Measurements from ENCODE around the gene GFRA1. TPM values are rescaled to one million over a fixed set of nuclear protein-coding genes. Genes with fewer than 3 reads are reported as not detected.

GFRA1 gene
- total RNA-seq, 2 experiments from 2014 or later = not detected

- Mint-ChIP-seq H3K27me3 (no peaks in the 10 kb centered on the region), H3K4me3 (no peak overlapping the region), H3K36me3 (ENCODE audit: low read depth) (no peaks in the 10 kb centered on the region), H3K27ac (no peak overlapping the region), H3K4me1 (ENCODE audit: low read depth) (peaks cover 19% of the 10 kb centered on the region), H3K9me3 (no peaks in the 10 kb centered on the region)
- ChIA-PET POLR2A (no interaction called here), CTCF (no interaction called here)
- no peak for TF ChIP-seq CTCF (IDR thresholded peaks at IDR 0.05)
- intact Hi-C loops (cut with micrococcal nuclease) = no loop called here
- no peak for DNase-seq
- no peak for ATAC-seq
Measured at GRCh38 chr10:116151076-116151475, 121.9 kb downstream of the GFRA1 start.

DNA sequence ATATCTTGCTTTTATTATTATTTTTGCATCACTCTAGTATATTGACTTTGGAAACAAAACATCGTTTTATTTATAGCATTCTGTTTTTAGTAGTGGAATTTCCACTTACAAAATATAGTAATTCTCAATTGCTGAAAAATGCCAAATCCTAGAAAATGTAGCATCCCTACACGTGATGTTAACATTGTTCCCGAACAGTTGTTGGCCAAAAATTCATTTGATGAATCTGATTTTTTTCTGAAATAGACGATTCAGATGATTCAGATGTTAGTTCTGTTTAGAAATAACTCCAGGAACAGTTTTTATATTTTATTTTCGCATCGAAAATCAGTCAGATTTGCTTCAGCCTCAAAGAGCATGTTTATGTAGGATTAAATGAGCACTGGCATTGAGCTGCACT, 122.4 kb downstream of the GFRA1 start:
- Mint-ChIP-seq H3K9me3 (no peaks in the 10 kb centered on the region), H3K4me3 (no peak overlapping the region), H3K27me3 (no peaks in the 10 kb centered on the region), H3K36me3 (ENCODE audit: low read depth) (no peaks in the 10 kb centered on the region), H3K4me1 (ENCODE audit: low read depth) (peaks cover 19% of the 10 kb centered on the region), H3K27ac (no peak overlapping the region)
- ATAC-seq (no peak), DNase-seq (no peak)
- TF ChIP-seq CTCF (IDR thresholded peaks at IDR 0.05) = no peak
- intact Hi-C loops (cut with micrococcal nuclease) = no loop called here
- POLR2A ChIA-PET = no interaction called here
- CTCF ChIA-PET = no interaction called here

GRCh38 chr10:116147147-116147905, 125.7 kb downstream of the GFRA1 start:
- TF ChIP-seq CTCF (IDR thresholded peaks at IDR 0.05) = no peak
- no peaks in the 10 kb centered on the region for H3K9me3 Mint-ChIP-seq
- ChIA-PET POLR2A (no interaction called here), CTCF (no interaction called here)
- H3K27me3 Mint-ChIP-seq = no peaks in the 10 kb centered on the region
- DNase-seq (peak; percentile 74), ATAC-seq (peak; percentile 85)
- peak overlapping the region; percentile 81 for H3K27ac Mint-ChIP-seq
- H3K4me3 Mint-ChIP-seq = peak overlapping the region; percentile 3
- no peaks in the 10 kb centered on the region for H3K36me3 Mint-ChIP-seq (ENCODE audit: low read depth)
- H3K4me1 Mint-ChIP-seq (ENCODE audit: low read depth) = peaks cover 19% of the 10 kb centered on the region
- intact Hi-C loops (cut with micrococcal nuclease) = no loop called here

GRCh38 chr10:116146372-116147140, 126.5 kb downstream of the GFRA1 start:
- Mint-ChIP-seq H3K9me3 (no peaks in the 10 kb centered on the region), H3K36me3 (ENCODE audit: low read depth) (no peaks in the 10 kb centered on the region), H3K27ac (peak overlapping the region; percentile 81), H3K4me1 (ENCODE audit: low read depth) (peaks cover 19% of the 10 kb centered on the region), H3K4me3 (peak overlapping the region; percentile 3), H3K27me3 (no peaks in the 10 kb centered on the region)
- DNase-seq (no peak), ATAC-seq (no peak)
- intact Hi-C loops (cut with micrococcal nuclease) = no loop called here
- TF ChIP-seq CTCF (IDR thresholded peaks at IDR 0.05) = no peak
- POLR2A ChIA-PET = interaction anchor here (0.6 kb wide), 1 partner anchor 81 kb away, joined by 3 read pairs; no protein-coding TSS in a partner anchor
- CTCF ChIA-PET = no interaction called here

- TF ChIP-seq CTCF (IDR thresholded peaks at IDR 0.05) = no peak
- Mint-ChIP-seq H3K4me1 (ENCODE audit: low read depth) (peaks cover 17% of the 10 kb centered on the region), H3K9me3 (no peaks in the 10 kb centered on the region), H3K27ac (no peak overlapping the region), H3K27me3 (no peaks in the 10 kb centered on the region), H3K4me3 (no peak overlapping the region), H3K36me3 (ENCODE audit: low read depth) (no peaks in the 10 kb centered on the region)
- intact Hi-C loops (cut with micrococcal nuclease) = no loop called here
- POLR2A ChIA-PET = no interaction called here
- ATAC-seq (no peak), DNase-seq (no peak)
- CTCF ChIA-PET = interaction anchor here (1.3 kb wide), 1 partner anchor 14 kb away, joined by 3 read pairs; no protein-coding TSS in a partner anchor
Measured at GRCh38 chr10:116143673-116144222, 129.3 kb downstream of the GFRA1 start.
